NCI-H748 treated with DMSO at 0.1 percent for 48 hours (cell line): ENCODE data around the gene PEAR1.
A peak's percentile ranks its signal among the peaks of the same experiment; 100 is the strongest.
"Not testable (repeated sequence)": the region's sequence is repeated elsewhere in the genome, so short reads cannot be mapped to it uniquely, and the experiment has no call there.

Source experiments
- DNase-seq: peaks from one replicate; lab custom pipeline; 2025; lab: John Stamatoyannopoulos, UW

Gene PEAR1

GRCh38 chr1:156923670-156924477 lies 30.4 kb downstream of the PEAR1 start:
- no peak for DNase-seq

DNA sequence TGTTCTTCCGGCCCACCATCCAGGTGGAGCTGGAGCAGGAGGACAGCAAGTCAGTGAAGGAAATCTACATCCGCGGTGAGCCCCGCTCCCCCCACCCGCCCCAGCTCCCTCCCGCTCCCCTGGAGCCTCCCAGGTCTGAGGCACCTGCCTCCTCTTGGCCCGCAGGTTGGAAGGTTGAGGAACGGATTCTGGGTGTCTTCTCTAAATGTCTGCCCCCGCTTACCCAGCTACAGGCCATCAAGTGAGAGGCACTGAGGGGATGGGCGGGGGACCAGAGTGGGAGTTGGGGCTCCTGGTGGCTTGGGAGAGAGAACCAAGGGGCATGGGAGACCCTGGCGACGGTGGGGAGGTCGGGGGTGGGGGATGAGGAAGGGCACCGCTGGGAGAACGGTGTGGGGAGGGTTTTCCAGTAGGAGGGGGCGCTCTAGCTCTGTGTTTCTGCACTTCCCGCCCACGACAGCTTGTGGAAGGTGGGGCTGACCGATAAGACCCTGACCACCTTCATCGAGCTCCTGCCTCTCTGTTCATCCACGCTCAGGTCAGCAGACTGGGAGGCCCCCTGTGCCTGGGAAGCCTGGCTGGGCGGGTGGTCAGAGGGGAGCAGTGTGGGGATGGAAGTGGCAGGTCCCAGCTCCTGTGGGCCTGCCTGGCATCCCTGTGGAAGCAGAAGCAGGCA lies 31.1 kb downstream of the PEAR1 start:
- DNase-seq = no peak

DNA sequence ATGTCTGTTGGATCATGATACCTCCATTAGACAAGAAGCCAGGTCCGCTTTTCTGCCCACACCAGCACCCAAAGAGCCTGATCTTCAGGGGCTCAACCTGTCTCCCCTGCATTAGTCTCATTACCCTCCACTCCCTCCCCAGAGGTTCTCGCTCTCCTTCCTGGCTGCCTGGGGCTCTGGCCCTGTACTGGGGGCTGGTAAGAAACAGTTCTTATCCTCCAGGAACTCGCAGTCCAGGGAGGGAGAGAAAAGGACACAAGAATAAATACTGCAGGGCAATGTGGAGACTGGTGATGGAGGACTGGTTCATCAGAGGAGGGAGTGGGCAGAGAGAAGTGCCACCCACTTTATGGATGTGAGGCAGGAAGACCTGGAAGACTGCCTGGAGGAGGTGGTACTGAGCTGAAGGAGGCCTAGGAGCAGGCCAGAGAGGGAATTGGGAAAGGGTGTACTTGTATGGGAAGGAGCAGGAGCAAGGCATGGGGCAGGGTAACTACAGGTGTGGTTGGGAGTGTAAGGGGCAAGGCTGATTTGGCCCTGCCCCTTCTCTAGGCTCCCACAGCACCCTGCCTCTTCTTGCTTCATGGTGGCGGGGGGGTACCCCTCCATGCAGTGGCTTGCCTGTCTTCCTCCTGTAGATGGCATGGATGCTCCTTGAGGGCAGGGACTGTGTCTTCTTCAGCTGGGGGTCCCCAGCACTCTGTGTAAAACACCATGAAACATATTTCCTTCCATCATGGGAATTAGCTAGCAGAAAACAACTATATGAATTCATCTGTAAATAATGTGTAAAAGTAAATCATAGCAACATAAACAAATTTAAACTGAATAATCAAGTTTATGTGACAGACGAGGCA lies 31.9 kb downstream of the PEAR1 start:
- DNase-seq = no peak

DNA sequence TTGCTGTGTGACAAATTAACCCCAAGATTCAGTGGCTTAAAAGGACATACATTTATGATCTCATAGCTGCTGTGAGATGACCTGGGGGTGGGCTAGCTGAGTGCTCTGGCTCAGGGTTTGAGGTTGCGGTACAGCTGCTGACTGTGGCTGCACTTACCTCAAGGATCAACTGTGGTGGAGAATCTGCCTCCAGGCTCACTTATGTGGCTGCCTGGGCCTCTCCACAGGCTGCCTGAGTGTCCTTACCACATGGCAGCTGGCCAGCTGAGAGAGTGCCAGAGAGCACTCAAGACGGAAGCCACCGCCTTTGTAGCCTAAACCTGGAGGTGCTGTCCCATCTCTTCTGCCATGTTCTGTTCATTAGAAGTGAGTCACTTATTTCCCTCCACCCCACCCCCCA lies 32.7 kb downstream of the PEAR1 start:
- DNase-seq = no peak

GRCh38 chr1:156926695-156927094 lies 33.2 kb downstream of the PEAR1 start:
- not testable (repeated sequence) for DNase-seq

DNA sequence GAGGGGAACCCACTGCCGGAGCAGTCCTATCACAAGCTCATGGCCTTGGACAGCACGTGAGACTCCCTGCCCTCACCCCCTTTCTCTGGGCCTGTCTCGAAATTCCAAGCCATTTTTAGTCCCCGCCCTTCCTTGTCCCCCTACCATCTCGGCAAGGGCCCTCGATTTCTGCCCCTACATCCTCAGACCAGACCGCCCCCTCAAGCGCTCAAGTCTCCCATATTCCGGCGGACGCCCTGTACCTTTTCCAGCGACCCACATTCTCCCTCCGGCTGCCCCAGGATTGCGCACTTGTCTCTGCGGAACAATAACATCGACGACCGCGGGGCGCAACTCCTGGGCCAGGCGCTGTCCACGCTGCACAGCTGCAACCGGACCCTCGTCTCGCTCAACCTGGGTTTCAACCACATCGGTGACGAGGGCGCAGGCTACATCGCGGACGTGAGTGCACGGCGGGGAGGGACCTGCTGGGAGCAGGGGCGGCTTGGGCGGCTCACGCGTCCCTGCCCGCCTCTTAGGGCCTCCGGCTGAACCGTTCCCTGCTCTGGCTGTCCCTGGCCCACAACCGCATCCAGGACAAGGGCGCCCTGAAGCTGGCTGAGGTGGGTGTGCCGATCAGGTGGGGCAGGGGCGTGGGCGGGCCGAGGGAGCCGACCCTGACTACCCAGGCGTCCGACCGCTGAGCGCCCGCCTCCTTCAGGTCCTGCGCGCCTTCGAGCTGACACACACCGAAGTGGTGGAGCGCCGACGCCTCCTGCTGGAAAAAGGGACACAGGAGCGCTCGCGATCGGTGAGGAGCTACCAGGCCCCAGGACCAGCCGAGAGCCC lies 33.9 kb downstream of the PEAR1 start:
- peak; percentile 43 for DNase-seq

- no peak for DNase-seq
These were observed 34.6 kb downstream of the PEAR1 start for GRCh38 chr1:156928043-156928602.

DNA sequence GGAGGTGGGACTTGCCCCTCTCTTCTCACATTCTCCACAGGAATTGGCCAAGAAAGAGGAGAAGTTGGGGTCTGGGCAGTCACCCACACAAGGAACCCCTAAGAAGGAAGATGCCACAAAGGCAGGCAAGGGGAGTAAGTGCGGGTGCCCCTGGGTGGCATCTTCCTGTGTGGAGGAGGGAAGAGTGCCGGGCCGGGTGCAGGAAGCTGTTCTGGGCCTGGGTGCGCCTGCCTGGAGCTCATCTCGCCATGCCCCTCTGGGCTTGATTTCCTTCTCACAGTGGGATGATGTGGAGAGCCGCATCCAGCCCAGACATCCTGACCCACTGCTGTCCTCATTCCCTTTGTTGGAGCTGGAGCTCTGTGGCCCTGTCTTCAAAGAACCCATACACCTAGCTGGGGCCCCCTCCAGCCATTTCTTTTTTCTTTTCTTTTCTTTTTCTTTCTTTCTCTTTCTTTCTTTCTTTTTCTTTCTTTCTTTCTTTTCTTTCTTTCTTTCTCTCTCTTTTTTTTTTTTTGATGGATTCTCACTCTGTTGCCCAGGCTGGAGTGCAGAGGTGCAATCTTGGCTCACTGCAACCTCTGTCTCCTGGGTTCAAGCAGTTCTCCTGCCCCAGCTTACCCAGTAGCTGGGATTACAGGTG lies 36.2 kb downstream of the PEAR1 start:
- DNase-seq = no peak

GRCh38 chr1:156930483-156930882 lies 37.0 kb downstream of the PEAR1 start:
- no peak for DNase-seq

DNA sequence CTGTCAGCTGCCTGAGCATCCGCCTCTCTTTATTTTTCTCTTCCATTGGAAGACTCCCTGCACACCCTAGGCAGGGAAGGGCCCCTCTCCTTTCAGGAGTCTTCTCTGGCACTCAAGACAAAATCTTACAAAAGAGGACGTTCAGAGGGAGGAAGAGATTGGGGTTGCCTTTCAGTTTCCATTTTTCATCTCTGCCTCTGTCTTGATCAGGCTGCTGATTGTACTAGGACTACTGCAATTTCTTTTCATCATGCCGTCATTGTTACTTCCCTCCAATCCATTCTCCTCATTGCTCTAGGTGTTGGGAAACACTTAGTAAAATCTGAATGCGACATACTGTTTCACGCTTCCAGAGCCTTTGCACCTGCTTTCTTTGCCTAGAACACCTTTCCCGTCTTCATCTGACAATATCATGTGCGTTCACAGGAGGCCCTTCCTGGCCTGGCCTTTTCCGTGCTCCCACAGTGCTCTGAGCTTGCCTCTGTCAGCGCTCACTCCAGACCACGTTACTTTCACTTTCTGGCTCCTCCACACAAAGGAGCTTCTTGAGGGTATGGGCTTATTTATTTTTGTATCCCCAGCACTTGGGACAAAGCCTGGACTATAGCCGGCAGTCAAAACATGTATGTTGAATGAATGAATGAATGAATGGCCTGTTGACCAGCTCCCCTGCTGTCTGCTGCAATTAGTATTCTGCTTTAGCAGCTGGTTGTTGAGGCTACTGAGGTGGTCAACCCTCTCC lies 37.9 kb downstream of the PEAR1 start:
- DNase-seq = no peak

- no peak for DNase-seq
These were observed 38.6 kb downstream of the PEAR1 start for GRCh38 chr1:156931974-156932710.

DNA sequence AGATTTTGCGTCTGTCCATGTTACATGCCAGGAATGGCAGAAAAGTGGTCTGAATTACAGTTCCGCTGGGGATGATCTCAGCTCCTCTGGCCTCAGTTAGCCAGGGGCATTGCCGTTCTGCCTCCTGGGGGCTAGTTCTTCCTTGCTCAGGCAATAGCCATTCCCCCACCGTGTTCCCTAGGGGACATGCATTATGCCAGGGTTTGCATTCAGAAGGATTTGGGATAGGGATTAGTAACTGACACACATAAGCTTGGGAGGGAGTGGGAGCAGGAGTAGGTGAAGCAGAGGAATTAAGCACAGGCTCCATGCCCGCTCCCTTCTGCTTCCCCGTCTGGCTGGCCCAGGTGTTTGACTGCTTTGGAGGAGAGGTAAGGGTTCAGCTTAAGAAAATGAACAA lies 39.6 kb downstream of the PEAR1 start:
- DNase-seq = no peak

DNA sequence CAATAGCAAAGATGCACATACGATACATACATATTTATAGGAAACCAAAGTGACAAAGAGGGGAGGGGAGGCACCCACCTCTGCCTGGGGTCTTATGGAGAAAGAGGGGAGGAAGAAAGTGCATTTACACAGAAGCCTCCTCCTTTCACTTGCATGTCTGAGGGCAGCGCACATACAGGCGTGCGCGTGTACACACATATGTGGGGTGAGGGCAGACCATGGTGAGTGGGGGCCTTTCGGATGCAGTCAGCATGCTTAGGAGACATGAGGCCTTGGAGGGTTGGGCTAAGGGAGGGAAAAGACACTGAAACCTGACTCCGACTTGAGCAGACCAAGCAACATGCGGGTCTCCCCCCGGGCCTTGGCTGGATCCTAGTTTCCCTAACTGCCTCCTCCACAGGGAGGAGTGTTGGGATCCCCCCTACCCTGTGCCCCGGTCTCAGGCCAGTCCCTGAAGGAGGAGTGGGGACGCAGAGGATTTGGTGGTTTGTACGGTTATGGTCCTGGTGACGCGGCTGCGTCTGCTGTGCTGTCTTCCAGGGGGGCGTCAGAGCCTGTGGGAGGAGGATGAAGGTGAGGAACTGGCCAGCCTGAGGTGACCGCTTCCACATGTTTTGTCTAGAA lies 42.1 kb downstream of the PEAR1 start:
- no peak for DNase-seq

DNA sequence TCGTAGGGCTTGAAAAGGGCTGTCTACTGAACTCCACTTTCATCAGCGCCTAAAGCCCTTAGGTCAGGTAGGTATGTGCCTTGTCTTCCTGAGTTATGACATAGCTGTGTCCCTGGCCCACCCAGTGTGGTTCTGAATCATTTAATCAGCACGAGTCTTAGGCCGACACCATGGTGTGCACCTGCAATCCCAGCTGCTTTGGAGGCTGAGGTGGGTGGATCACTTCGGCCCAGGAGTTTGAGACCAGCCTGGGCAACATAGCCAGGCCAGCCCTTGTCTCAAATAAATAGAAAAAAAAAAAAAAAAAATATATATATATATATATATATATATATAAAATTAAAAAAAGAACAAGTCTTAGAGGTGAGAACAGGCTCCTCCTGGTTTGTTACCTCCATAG lies 42.7 kb downstream of the PEAR1 start:
- no peak for DNase-seq

DNA sequence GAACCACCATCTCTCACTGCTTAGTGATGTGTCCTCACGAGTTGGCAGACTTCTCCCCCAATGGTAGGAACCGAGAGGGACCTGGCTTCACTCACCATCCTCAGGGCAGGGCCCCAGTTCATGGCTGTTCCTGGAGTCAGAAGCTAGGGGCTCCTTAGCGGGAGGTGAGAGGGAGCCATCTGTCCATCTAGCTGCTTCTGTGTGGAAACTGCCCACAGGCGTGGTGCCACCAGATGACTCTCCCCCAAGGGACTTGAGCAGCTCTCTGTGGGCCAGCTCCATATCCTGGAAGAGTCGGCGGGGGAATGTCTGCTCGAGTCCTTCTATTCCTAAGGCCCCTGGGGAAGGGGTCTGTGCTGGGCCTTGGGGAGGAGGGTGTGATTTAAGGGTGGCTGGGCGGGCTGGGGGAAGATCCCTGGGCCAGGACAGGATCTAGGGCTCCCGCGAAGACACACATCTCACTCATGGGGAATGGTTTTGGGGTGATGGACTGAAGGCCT lies 43.3 kb downstream of the PEAR1 start:
- DNase-seq = no peak

- no peak for DNase-seq
These were observed 44.4 kb downstream of the PEAR1 start for GRCh38 chr1:156937883-156938282.

GRCh38 chr1:156938813-156939212 lies 45.3 kb downstream of the PEAR1 start:
- DNase-seq = no peak

DNA sequence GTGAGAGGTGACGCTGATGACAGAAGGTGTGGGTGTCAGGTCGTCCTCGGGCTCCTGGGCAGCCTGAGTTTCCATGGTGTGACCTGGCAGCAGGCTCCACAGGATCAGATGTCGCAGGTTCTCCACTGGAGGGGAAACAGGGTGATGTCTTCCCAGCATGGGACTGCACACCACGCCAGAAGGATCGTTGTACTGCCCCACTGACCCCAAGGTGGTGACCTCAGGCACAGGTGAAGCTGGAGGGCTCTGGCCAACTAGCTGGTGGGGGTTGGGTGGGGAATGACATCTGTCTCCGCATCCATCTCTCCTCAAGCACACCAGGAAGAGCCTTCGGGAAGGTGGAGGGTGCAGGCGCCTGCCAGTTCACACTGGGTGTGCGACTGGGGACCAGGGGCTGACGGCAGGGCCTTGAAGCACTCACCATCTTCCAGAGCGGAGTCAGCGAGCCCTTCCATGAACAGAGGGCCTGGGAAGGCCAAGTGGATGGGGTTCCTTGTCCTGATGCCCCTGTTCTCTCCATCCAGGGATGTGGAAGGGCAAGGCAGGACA lies 46.3 kb downstream of the PEAR1 start:
- DNase-seq = no peak

GRCh38 chr1:156941675-156942074 lies 48.2 kb downstream of the PEAR1 start:
- DNase-seq = no peak
